Measurements from ENCODE around the gene PLXNA4.

GRCh38 chr7:132367004-132367403 is 209.3 kb downstream of the PLXNA4 start:
- no peak for TF ChIP-seq CTCF (IDR thresholded peaks at IDR 0.05; ENCODE audit: poor library complexity)
- TF ChIP-seq EZH2phosphoT487 (IDR thresholded peaks at IDR 0.05; ENCODE audit: low read depth, severe bottlenecking, unreplicated experiment) = no peak

All from hepatocyte (in vitro differentiated cells).